HG03025 (cell line): ENCODE measurements around the gene TUBB6.

Experiments used
- ATAC-seq: cut with Tn5 transposase; IDR thresholded peaks from one replicate; pipeline ENCODE4 v1.9.1; 2021; ENCODE audit warnings: mild to moderate bottlenecking, moderate library complexity; ENCODE audit not compliant: unreplicated experiment, low FRiP score

Gene TUBB6

DNA sequence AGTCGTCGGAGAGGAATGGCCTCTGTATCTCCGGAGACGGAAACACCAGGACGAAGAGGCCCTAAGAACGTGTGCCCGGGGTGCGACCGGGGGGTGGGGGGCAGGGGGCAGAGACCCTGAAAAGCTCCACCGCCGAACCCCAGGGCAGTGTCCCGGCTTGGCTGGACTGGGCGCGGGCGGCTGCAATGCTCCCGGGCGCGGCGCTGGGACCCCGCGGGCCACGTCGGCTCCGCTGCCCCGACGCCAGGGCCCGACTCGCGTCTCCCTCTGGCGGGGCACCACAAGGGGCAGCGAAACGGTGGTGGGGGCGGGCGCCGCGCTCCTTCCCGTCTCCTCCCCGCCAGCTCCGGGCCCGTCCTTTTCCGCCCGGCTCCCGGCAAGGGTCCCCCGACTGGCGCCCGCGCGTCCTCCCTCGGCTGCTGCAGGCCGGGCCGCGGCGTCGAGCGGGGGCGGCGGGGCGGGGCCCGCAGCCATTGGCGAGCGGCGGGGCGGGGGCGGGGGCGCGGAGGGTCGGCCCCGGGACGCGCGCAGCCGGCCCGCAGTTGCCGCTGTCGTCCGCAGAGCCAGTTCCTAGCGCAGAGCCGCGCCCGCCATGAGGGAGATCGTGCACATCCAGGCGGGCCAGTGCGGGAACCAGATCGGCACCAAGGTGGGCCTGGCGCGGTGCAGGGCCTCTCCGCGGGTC lies at the start of gene TUBB6:
TSS of gene TUBB6 (plus strand) at position 541 of the 685 bp plus-strand sequence. CDS start at position 593, 52 bp downstream.
- peak; percentile 53 for ATAC-seq

DNA sequence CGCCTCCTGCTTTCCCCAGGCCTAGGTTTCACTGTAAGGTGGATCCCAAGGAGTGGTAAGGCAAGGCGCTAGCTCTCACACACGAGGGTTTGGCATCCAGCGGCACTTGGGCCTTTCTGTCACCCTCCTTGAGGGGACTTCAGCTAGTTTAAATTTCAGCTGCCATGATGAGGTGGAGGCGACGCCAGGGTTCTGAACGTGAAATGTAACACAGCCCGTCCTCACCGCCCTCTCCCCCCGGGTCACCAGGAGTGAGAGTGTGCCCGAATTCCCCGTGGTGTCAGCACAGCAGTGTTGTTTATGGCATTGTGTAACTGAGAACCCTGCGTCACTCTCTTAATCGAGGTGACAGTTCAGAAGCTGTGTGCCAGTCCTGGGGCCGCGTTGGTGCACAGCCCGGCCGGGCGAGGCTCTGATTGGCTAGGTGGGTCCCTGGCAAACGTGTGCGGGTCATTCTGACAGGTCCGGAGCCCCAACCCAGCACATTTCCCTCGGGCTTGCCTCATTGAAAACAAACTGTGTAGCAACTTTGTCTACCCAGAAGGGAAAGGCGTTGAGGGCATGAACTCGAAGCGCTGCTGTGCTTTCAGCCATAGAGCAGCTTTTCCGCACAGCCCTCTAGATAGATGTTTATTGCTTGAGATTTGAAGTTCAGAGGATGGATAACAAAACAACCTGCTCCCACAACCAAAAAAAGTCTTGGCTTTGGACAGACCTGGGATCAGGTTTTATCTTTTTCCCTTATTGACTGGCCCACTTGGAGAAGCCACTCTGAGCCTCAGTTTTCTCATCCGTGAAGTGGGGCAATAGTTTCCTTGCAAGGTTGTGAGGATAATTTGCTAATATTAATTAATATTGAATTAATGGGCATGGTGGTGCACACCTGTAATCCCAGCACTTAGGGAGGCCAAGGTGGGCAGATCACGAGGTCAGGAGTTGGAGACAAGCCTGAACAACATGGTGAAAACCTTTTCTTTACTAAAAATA lies 49.0 kb upstream of the TUBB6 start:
- ATAC-seq: no peak

DNA sequence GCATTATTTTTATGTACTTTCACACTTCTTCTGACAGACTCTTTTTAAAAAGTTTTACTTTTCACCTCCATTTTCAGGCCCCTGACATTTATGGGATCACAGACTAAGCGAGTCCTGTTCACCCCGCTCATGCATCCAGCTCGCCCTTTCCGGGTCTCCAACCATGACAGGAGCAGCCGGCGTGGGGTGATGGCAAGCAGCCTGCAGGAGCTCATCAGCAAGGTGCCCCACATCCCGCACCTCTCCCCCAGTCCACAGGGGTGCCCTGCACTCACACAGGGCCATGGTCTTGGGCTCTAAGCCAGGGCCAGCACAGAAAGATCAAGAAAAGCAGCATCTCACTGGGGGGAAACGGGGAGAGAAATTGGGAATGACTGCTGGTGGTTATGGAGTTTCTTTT lies 45.3 kb upstream of the TUBB6 start:
- ATAC-seq: no peak

DNA sequence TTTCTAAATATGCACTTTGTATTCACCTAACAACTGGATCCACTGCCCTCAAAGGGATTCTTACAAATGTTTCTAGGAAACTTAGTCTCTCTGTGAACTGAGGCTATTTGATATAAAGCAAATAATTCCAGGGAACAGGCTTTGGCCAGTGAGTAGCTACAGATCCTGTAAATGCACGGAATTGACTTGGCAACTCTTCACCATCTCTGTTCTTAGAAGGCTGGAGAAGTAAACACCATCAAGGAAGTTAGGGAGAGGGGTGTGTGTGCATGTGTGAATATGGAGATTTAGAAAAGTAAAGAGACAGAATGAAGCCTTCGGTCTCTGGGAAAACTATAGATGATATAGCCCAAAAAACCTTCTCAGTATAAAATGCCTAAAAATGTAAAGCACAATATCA lies 43.2 kb upstream of the TUBB6 start:
- ATAC-seq: no peak

DNA sequence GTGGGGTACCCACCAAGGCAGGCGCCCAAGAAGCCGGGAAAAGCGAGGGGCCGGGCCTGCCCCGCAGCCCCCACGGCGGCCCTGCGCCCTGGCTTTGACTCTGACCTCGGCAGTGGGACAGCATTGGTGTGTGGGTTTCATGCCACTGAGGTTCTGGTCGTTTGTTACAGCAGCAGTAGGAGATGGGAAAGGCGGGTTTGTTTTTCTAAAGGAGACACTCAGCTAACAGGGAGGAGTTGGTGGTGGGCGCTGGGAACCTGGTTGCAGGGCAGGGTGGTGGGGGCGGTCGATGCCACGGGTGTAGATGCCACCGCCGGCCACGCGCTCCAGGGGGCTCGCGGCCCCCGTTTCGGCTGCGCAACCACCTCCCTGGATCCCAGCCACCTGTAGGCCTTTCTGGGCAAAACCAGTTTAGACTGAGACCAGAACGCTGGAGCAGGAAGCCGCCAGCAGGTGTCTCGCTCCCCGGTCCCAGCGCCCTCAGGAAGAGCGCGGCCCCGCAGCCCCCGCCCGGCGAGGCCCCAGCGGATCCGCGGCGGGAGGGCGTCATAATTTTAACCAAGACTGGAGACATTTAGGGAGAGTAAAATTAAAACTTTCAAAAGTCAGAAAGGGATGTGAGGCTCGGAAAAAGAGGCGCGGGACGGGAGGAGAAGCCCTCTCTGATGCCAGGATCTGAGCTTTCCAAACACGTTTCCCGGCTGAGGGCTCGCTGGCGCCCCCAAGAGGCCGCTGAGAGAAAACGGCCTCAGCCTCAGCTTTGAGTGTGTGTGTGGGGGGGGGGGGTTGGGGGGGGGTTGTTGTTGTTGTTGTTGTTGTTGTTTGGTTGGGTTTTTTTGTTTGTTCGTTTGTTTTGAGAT lies 36.4 kb upstream of the TUBB6 start:
- no peak for ATAC-seq

DNA sequence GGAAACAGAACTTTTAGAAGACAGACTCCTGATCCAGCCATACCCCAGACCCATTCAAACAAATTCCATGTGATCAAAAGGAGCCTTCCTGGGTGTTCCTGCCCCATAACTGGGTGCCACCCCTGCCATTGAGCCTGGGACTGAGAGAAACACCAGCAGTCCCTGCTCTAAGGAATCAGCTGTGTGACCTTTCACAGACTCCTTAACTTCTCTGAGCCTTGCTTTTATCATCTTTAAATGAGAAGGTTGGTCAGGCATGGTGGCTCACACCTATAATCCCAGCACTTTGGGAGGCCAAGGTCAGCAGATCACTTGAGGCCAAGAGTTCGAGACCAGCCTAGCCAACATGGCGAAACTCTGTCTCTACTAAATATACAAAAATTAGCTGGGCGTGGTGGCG lies 33.2 kb upstream of the TUBB6 start:
- no peak for ATAC-seq

DNA sequence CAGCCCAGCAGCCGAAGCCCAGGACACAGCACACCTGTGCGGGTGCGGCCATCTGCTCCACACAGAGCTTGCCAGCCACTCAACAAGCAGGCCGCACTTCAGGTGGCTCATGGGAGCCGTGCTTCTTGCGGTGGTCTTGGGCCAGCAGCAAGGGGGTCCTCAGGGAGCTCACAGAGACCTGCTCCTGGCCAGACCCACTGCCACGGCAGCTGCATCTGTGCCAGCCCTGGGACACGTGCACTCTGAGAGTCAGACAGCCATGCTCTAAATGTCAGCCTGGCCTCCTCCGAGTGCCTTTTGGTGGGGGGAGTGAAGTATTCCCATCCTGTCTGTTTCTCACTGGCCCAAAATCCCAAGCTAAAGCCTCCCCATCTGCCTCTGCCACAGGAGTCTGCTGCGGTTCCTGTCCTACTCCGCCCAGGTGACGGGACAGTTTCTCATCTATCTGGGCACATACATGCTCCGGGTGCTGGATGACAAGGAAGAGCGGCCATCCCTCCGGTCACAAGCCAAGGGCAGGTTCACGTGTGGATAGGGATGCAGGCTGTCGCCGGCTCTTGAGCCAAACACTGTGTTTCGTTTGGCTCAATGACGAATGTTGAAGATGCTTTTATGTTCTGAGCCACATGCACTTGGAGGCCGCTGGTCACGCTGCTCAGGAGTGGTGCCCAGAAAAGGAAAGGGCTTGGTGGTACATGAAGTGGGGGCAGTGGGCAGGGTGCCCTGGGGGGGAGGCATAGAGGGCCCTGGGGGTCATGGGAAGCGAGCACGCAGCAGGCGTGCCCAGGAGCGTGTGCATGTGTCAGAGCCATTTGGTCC lies 31.1 kb upstream of the TUBB6 start:
- no peak for ATAC-seq

DNA sequence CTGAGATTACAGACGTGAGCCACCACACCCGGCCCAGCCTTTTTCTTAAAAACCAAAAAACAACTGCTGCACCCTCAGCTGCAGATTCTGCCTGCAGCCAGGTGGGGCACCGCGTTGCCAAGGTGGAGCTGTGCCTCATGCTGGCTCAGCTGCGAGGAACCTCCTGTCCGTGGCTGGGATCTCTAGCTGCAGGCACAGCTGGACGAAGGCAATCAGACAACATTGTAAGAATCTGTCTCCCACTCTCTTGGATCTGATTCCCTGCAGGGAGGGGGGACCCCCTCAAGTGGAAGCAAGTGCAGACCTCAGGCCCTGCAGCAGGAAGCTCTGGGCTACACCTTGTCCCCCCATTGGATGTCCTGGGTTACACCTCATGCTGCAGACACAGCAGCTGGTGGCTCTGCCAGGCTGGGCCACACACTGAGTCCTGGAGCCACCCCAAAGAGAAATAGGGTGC lies 29.8 kb upstream of the TUBB6 start:
- ATAC-seq: no peak

DNA sequence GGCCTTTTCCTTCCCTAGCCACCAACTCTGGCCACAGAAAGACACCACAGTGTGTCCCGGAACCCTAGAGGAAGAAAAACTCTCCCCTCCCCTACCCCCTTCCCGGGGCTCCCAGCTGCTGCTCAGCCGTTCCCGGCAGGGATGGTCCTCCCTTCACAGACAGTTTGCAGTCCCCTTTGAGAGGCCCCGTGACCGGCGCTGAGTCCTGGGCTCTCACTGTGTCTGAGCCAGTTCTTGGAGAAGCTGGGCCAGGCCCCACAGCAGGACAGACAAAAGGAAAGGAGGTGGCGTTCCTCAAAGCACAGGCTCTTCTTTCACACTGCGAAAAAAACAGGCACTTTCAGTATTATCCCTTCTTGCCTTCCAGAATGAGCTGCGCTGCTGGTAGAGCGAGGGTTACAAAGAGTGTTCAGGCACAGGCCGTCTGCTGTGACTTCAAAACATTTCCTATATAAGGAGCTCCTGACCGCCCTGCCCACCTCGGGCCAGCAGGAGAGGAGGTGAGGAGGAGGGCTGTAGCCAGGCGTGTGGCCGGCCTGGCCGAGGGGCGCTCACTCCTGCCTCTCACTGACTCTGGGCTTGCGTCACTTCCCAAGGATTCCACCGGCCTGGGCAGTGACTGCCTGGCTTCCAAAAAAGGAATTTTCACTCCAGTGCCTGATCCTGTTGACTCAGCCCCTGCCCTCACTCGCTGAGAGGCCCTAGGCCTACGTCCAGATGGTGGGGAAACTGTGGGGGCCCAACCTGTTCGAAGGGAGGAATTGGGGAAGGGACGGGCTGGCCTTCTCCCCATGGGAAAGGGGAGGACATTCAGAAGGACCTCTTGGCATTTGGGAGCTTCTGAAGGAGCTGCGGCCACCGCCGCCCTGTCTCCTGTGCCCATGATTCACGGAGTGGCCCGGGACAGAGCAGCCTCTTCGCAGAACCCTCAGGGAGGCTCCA lies 29.0 kb upstream of the TUBB6 start:
- ATAC-seq: no peak

DNA sequence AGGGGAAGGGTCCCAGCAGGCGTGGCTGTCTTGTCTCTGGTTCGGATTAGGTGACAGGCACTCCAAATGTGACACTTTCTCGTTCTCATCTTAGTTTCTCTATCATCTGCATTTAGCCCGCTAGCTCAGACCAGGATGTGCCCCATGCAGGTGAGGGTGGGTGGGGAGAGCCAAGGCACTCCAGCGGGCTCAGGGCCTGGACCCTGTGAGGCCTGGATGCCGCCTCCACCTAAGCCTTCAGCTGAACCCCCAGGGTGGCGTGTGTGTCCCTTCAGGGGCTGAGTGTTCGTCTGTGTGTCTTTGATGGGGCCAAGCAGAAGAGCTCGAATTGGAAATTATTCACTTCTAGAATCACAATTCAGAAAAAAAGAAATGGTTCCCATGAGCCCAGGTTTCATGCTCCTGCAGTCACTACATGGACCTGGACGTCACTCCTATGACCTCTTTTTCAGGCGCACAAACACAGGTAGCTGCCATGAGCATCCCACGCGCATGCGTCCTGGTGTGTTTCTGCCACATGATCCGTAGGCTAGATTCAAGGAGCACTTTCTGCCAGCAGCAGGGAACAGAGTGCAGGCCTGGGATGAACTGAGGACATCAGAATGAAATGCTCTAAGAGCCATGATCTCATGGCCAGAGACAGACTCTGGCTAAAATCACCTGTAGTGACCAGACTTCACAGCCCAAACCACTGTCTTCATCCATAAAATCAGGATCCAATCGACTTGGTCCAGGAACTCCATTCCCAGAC lies 28.1 kb upstream of the TUBB6 start:
- ATAC-seq: no peak

DNA sequence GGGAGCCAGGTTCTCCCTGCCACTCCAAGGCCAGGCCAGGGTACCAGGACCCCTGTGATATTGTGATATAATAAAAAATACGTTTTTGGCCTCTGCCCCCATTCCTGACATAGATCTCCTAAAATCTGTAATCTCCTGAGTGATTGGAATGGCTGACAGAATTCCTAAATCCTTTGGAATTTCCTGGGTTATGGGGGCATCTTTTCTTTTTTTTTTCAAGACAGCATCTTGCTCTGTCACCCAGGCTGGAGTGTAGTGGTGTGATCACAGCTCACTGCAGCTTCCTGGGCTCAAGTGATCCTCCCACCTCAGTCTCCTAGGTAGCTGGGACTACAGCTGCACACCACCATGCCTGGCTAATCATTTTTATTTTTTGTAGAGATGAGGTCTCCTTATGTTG lies 26.2 kb upstream of the TUBB6 start:
- no peak for ATAC-seq

DNA sequence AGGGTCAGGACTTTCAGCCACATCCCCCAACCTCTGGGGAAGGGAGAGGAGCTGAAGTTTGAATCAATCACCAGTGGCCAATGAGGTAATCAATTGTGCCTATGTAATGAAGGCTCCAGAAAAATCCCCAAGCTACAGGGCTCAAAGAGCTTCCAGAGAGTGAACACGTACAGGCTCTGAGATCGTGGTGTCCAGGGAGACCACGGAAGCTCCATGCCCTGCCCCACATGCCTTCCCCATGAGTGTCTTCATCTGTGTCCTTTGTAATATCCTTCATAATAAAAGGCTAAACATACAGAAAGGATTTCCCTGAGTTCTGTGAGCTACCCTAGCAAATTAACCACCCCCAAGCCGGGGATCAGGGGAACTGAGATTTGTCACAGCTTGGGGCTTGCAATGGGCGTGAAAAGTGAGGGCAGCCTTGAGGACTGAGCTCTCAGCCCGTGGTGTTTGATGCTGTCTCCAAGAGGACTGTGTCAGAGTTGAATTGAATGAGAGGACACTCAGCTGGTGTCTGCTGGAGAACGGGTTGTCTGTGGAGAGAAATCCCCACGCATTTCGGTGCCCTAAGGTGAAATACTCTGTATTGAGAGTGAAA lies 25.5 kb upstream of the TUBB6 start:
- ATAC-seq: no peak

DNA sequence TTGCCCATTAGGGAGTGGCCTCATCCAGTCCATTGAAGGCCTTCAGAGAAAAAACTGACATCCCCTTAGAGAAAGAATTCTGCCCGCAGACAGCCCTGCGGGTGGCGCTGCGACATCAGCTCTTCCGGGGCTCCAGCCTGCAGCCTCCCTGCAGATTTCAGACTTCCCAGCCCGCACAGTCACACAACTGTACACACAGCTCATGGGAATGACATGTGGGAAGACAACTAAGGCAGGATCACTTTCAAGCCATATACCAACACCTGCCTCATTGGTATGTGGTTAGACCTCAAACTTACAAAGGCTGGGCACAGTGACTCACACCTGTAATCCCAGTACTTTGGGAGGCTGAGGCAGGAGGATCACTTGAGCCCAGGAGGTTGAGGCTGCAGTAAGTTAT lies 24.8 kb upstream of the TUBB6 start:
- ATAC-seq: no peak

DNA sequence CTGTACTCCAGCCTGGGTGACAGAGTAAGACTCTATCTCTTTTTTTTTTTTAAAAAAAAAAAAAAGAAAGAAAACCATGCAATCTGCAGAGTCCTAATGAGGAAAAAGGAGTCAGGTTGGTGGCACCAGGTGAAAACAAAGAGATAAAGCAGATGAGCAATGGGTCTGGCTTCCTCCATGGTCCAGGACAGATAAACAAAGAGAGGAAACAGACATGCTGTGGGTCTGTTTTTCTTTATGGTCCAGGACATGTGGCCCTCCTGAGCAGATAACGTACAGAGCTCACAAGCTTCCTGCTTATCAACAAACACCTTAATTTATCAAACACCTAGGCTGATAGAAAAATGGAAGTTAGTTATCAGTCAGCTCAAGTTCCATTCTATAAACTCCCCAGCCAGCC lies 24.4 kb upstream of the TUBB6 start:
- no peak for ATAC-seq

DNA sequence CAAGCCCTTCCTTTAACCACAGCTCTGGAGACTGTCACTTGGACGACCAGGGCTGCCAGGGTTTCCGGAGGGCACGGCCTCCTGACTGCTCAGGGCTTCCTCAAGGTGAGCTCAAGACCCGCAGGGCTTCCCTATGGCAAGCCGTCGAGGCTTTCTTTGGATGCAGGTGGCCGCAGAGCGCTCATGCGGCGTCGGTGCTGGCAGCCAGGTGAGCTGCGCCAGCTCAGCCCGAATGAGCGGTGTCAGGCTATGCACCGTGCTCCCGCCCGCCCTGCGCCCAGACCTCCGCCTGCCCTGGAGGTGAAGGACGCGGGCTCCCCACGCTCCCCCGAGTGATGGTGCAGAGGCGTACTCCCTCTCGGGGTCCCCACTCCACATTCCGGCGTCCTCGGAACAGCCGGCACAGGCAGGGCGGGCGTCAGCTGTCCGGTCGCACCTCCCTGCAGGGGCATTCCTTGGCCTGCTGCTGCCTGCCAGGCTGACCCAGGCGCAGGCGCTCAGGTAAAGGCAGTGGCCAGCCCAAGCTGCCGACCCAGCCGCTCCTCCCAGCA lies 20.8 kb upstream of the TUBB6 start:
- no peak for ATAC-seq

DNA sequence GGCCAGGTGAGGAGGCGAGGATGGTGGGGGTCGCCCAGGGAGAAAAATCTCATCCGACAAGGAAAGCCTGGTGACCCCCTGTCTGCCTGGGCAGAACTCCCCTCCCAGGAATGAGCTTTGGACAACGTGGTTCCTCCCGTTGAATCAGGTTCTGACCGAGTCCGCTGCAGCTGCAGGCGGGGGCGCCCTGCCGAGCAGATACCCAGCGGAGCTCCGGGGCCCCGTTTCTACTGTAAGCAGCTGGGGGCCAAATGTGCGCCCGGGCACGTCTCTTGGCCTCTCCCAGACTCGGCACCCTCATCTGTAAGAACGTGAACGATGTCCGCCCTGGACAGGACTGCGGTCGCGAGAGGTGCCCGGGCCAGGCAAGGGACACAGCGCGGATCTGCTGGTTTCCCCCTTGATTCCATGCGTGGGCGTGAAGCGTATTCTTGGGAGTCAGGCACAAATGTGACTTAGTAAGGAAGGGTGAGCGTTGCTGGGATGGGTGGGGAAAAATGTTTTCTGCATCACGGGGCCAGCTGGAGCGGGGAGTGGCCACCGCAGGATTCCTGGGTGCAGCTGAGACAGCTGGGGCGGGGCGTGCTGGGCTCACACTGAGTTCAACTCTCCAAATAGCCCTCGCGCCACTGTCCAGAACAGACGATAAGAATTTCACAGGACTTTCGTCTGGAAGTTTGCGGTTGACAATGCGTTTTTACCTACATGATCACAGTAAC lies 20.2 kb upstream of the TUBB6 start:
- no peak for ATAC-seq

DNA sequence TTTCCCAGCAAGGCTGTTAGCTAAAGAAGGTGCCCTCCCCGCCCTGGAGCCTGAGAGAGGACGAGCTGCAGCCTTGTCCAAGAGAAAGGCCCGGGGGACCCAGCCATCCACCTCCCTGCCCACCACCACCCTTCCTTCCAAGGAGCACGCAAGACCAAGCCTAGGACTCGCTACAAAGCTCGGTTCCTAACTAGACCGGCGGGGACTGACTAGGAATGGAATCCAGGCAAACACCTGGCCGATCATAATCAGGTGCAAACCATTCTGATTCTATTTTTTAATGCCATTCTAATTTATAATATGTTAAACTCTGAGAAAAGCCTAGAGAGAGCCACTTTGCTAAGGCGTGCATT lies 19.7 kb upstream of the TUBB6 start:
- no peak for ATAC-seq
